Liver (tissue), 9 donors: ENCODE results near the gene FAM83G. TPM values are rescaled to one million over a fixed set of nuclear protein-coding genes. Genes with fewer than 3 reads are reported as not detected.

Source experiments
- DNase-seq: peaks from one replicate; pipeline ENCODE4 v3.0.0-alpha.2; 2017; ENCODE audit warnings: low spot score
- H3K27ac ChIP-seq, 2 donors: one replicate each; pipeline ENCODE4 v1.7.0; 2013; ENCODE audit warnings: inconsistent platforms in 2 of 2, low read length in 2 of 2, control low read depth in 1 of 2, low read depth in 1 of 2, mild to moderate bottlenecking in 1 of 2
- H3K27me3 ChIP-seq, 4 donors: one replicate each; pipeline versions ENCODE4 v1.6.1 to v1.7.0; 2013; ENCODE audit warnings: low read length in 3 of 4, inconsistent platforms in 1 of 4, mild to moderate bottlenecking in 1 of 4, moderate library complexity in 1 of 4; ENCODE audit not compliant: control insufficient read depth in 4 of 4, insufficient read depth in 4 of 4
- H3K36me3 ChIP-seq, 4 donors: one replicate each; pipeline versions ENCODE4 v1.6.1 to v1.7.0; 2013; ENCODE audit warnings: low read length in 3 of 4, mild to moderate bottlenecking in 3 of 4, low read depth in 1 of 4, moderate library complexity in 1 of 4; ENCODE audit not compliant: control insufficient read depth in 4 of 4, insufficient read depth in 3 of 4
- H3K4me1 ChIP-seq, 4 donors: one replicate each; pipeline versions ENCODE4 v1.6.1 to v1.7.0; 2013; ENCODE audit warnings: low read length in 3 of 4, mild to moderate bottlenecking in 3 of 4, moderate library complexity in 1 of 4; ENCODE audit not compliant: control insufficient read depth in 4 of 4, insufficient read depth in 4 of 4
- H3K4me3 ChIP-seq, 3 donors: one replicate each; pipeline versions ENCODE4 v1.6.1 to v1.7.0; 2013; ENCODE audit warnings: low read length in 3 of 3, control low read depth in 1 of 3, low read depth in 1 of 3, mild to moderate bottlenecking in 1 of 3
- H3K9ac ChIP-seq, 2 donors: one replicate each; pipeline ENCODE4 v1.7.0; 2013; ENCODE audit warnings: low read length in 2 of 2, mild to moderate bottlenecking in 2 of 2, moderate library complexity in 2 of 2, control low read depth in 1 of 2, low read depth in 1 of 2
- H3K9me3 ChIP-seq, 4 donors: one replicate each; pipeline versions ENCODE4 v1.6.1 to v1.7.0; 2013; ENCODE audit warnings: low read length in 3 of 4; ENCODE audit not compliant: control insufficient read depth in 4 of 4
- ATF3 ChIP-seq: IDR thresholded peaks from 2 replicates; pipeline ENCODE4 v1.6.1; 2016; ENCODE audit warnings: antibody characterized with exemption
- CTCF ChIP-seq: fragments of 150-350 bp; IDR thresholded peaks from 2 replicates; pipeline ENCODE4 v1.5.1; 2017; ENCODE audit warnings: improper control_type of control experiment, low read depth, low read length; ENCODE audit not compliant: missing input control
- EGR1 ChIP-seq, 2 donors: IDR thresholded peaks; 2 replicates each; pipeline ENCODE4 v1.6.1; 2016 to 2018; ENCODE audit warnings: antibody characterized with exemption in 2 of 2, low read depth in 2 of 2
- FOXA1 ChIP-seq: IDR thresholded peaks from 2 replicates; pipeline ENCODE4 v1.6.1; 2016; ENCODE audit warnings: antibody characterized with exemption
- FOXA2 ChIP-seq: IDR thresholded peaks from 2 replicates; pipeline ENCODE4 v1.6.1; 2016; ENCODE audit warnings: antibody characterized with exemption
- GABPA ChIP-seq, 2 donors: IDR thresholded peaks in 1 of 2; conservative IDR thresholded peaks in 1 of 2; 2 replicates each; pipeline ENCODE4 v1.6.1; 2016; ENCODE audit warnings: antibody characterized with exemption in 2 of 2, mild to moderate bottlenecking in 1 of 2, moderate library complexity in 1 of 2
- HNF4A ChIP-seq, 2 donors: conservative IDR thresholded peaks; 2 replicates each; pipeline ENCODE4 v1.6.1; 2016; ENCODE audit warnings: antibody characterized with exemption in 2 of 2, mild to moderate bottlenecking in 2 of 2
- HNF4G ChIP-seq: IDR thresholded peaks from 2 replicates; pipeline ENCODE4 v1.6.1; 2016; ENCODE audit warnings: antibody characterized with exemption
- JUND ChIP-seq, 2 donors: IDR thresholded peaks; 2 replicates each; pipeline ENCODE4 v1.6.1; 2016; ENCODE audit warnings: antibody characterized with exemption in 2 of 2
- MAX ChIP-seq: IDR thresholded peaks from 2 replicates; pipeline ENCODE4 v1.6.1; 2016; ENCODE audit warnings: antibody characterized with exemption
- NR2F2 ChIP-seq: IDR thresholded peaks from 2 replicates; pipeline ENCODE4 v1.6.1; 2016; ENCODE audit warnings: antibody characterized with exemption
- RAD21 ChIP-seq, 2 donors: IDR thresholded peaks; 2 replicates each; pipeline ENCODE4 v1.6.1; 2016; ENCODE audit warnings: antibody characterized with exemption in 2 of 2, mild to moderate bottlenecking in 2 of 2
- REST ChIP-seq: IDR thresholded peaks from 2 replicates; pipeline ENCODE4 v1.6.1; 2016; ENCODE audit warnings: antibody characterized with exemption, mild to moderate bottlenecking
- RXRA ChIP-seq, 2 donors: IDR thresholded peaks; 2 replicates each; pipeline ENCODE4 v1.6.1; 2017 to 2018; ENCODE audit warnings: antibody characterized with exemption in 2 of 2, mild to moderate bottlenecking in 1 of 2
- SP1 ChIP-seq: IDR thresholded peaks from 2 replicates; pipeline ENCODE4 v1.6.1; 2018; ENCODE audit warnings: antibody characterized with exemption, mild to moderate bottlenecking
- TAF1 ChIP-seq: conservative IDR thresholded peaks from 2 replicates; pipeline ENCODE4 v1.6.1; 2016; ENCODE audit warnings: antibody characterized with exemption, mild to moderate bottlenecking
- YY1 ChIP-seq: IDR thresholded peaks from 2 replicates; pipeline ENCODE4 v1.6.1; 2016; ENCODE audit warnings: antibody characterized with exemption, mild to moderate bottlenecking
- ZBTB33 ChIP-seq: IDR thresholded peaks from 2 replicates; pipeline ENCODE4 v1.6.1; 2016; ENCODE audit warnings: antibody characterized with exemption
- polyA plus RNA-seq, 2 donors: library from polyadenylated mRNA; stranded (reverse) in 1 of 2; unstranded in 1 of 2; fragments of 200-250 nt in 1 of 2; fragments of >200 nt in 1 of 2; fragmentation: Nextera tagmentation in 1 of 2; extraction: Ambion mirVana in 1 of 2; gene quantifications; one replicate each; pipeline versions ENCODE4 v1.2.1 to v1.2.3, GENCODE V29; 2013 to 2015
- total RNA-seq, 2 donors: library from RNA; depleted of rRNA; stranded (reverse); fragments of >200 nt; gene quantifications; one replicate each; pipeline ENCODE4 v1.2.3, GENCODE V29; 2014
- donor health status: healthy.
- donor health status: healthy.
- donor health status: healthy.
- donor health status: healthy.
- donor health status: healthy.

The FAM83G gene
- total and polyA plus RNA-seq, 4 donors = 5.2 to 25.0 (median 11.5) TPM

GRCh38 chr17:19009970-19010369, 5.4 kb upstream of the FAM83G start (continued):
- TF ChIP-seq SP1 = no peak
- TF ChIP-seq FOXA1 = no peak

- no peak for DNase-seq
- TF ChIP-seq RXRA (IDR thresholded peaks at IDR 0.05) (no peak), ZBTB33 (no peak), RAD21 (IDR thresholded peaks at IDR 0.05) (no peak), EGR1 (IDR thresholded peaks at IDR 0.05; ENCODE audit: low read depth in 2 of 2) (no peak), MAX (no peak), TAF1 (no peak), GABPA (IDR thresholded peaks at IDR 0.05 in 1 of 2, conservative IDR thresholded peaks at IDR 0.05 in 1 of 2) (no peak), REST (no peak), FOXA1 (no peak), FOXA2 (no peak), CTCF (no peak), NR2F2 (no peak), ATF3 (no peak), YY1 (no peak), HNF4A (conservative IDR thresholded peaks at IDR 0.05) (no peak), JUND (IDR thresholded peaks at IDR 0.05) (no peak), HNF4G (no peak), SP1 (no peak)
- peaks cover 5 to 40% (median 34%) of the 10 kb centered on the region in 4 donors for H3K4me1 ChIP-seq
- no peak overlapping the region for H3K4me3 ChIP-seq
- H3K27me3 ChIP-seq = no peaks in the 10 kb centered on the region
- peak overlapping the region in 1 of 2 donors; percentile 11 for H3K27ac ChIP-seq
- H3K9ac ChIP-seq = no peak overlapping the region
- H3K9me3 ChIP-seq = no peaks in the 10 kb centered on the region
- H3K36me3 ChIP-seq = no peaks in the 10 kb centered on the region
These were observed 2.1 kb upstream of the FAM83G start for GRCh38 chr17:19006698-19007097.
